HEK293T (cell line): Measurements from ENCODE around the gene COLEC12.

Experiments used
- SP1 ChIP-seq: fragments of 450-650 bp; IDR thresholded peaks from 2 replicates; pipeline ENCODE4 v1.6.1; 2017
- SUZ12 ChIP-seq: fragments of 450-650 bp; IDR thresholded peaks from 2 replicates; pipeline ENCODE4 v1.6.1; 2016; ENCODE audit warnings: mild to moderate bottlenecking

- TF ChIP-seq SP1 (no peak), SUZ12 (no peak)
Measured at GRCh38 chr18:457140-457519, 43.4 kb downstream of the COLEC12 start.
